Neural crest cell (in vitro differentiated cells): ENCODE data around the gene PEAK3. TPM values are rescaled to one million over a fixed set of nuclear protein-coding genes. Genes with fewer than 3 reads are reported as not detected.

ENCODE experiments used
- DNase-seq: peaks from one replicate; pipeline ENCODE4 v3.0.0; 2021; ENCODE audit warnings: low read depth, mixed read lengths, low spot score
- H3K27ac Mint-ChIP-seq: one replicate; pipeline ENCODE4 v1.8.0; 2021; ENCODE audit warnings: mild to moderate bottlenecking, mixed read lengths; ENCODE audit not compliant: unreplicated experiment
- H3K27me3 Mint-ChIP-seq: 2 replicates; pipeline ENCODE4 v1.8.0; 2021; ENCODE audit warnings: low read depth, mild to moderate bottlenecking, mixed read lengths
- H3K36me3 Mint-ChIP-seq: 2 replicates; pipeline ENCODE4 v1.8.0; 2021; ENCODE audit warnings: low read depth, mild to moderate bottlenecking, mixed read lengths
- H3K4me1 Mint-ChIP-seq: 2 replicates; pipeline ENCODE4 v1.8.0; 2021; ENCODE audit warnings: mixed read lengths
- H3K4me3 Mint-ChIP-seq: one replicate; pipeline ENCODE4 v1.8.0; 2021; ENCODE audit warnings: mild to moderate bottlenecking, mixed read lengths
- H3K9me3 Mint-ChIP-seq: 2 replicates; pipeline ENCODE4 v1.8.0; 2021; ENCODE audit warnings: mixed read lengths
- CTCF ChIP-seq: fragments of 200-600 bp; sonication (generic); conservative IDR thresholded peaks from 2 replicates; pipeline ENCODE4 v1.5.0; 2021; ENCODE audit warnings: antibody characterized with exemption, mild to moderate bottlenecking
- total RNA-seq: library from RNA; stranded (reverse); gene quantifications from 2 replicates; pipeline ENCODE4 v1.2.1, GENCODE V29; 2021

Gene PEAK3
- total RNA-seq, 1 donor from 2014 or later, result not detected

DNA sequence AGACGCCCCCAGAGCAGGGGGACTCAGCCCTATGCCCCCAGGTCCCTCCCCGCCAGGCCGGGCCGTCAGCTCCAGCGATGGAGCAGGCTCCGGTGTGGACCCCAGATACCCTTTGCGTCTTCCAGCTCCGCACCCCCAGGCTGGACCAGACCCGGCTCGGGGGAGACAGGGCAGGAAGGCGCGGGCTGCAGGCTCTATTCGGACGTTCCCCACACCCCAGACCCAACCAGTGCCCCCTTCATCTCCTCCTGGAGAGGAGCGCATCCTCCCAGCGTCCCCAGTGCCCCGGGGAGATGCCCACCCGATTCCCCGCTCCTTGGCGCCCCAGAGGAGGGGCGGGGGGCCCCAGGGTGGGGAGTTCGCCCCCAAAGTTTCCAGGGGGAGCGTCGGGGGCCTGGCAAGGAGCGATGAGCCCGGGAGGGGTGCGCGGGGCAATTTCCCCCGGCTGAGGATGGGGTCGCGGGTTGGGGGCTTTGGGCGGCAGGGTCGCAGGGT is 25.6 kb upstream of the PEAK3 start:
- peaks cover 8% of the 10 kb centered on the region for H3K4me1 Mint-ChIP-seq
- no peak overlapping the region for H3K4me3 Mint-ChIP-seq
- TF ChIP-seq CTCF, result no peak
- no peaks in the 10 kb centered on the region for H3K36me3 Mint-ChIP-seq
- no peak overlapping the region for H3K27ac Mint-ChIP-seq
- no peak for DNase-seq
- peaks cover 57% of the 10 kb centered on the region for H3K27me3 Mint-ChIP-seq
- no peaks in the 10 kb centered on the region for H3K9me3 Mint-ChIP-seq

DNA sequence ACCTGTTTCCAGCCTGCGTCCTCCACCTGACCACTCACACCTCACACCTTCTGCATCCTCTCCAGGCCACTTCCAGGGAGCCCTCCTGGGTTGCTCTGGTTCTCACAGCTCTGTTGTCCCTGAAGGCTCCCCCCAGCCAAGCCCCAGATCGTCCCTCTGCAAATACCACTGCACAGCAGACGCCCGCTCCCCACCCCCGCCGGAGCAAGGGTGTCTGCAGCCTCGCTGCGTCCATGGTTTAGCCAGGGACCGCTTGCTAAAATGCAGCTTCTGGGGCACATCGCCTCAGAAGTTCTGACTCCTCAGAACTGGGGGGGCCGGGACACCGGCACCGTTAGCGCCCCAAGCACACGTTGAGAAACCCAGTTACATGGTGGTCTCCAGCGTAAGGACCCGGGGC is 25.0 kb upstream of the PEAK3 start:
- H3K4me1 Mint-ChIP-seq, result peaks cover 8% of the 10 kb centered on the region
- no peaks in the 10 kb centered on the region for H3K36me3 Mint-ChIP-seq
- DNase-seq, result no peak
- H3K4me3 Mint-ChIP-seq, result no peak overlapping the region
- peaks cover 53% of the 10 kb centered on the region for H3K27me3 Mint-ChIP-seq
- H3K9me3 Mint-ChIP-seq, result no peaks in the 10 kb centered on the region
- no peak overlapping the region for H3K27ac Mint-ChIP-seq
- TF ChIP-seq CTCF, result no peak

GRCh38 chr19:2306281-2306806 is 24.4 kb upstream of the PEAK3 start:
- H3K27ac Mint-ChIP-seq, result peak overlapping the region; percentile 94
- H3K9me3 Mint-ChIP-seq, result no peaks in the 10 kb centered on the region
- H3K4me1 Mint-ChIP-seq, result peaks cover 8% of the 10 kb centered on the region
- TF ChIP-seq CTCF, result no peak
- no peak for DNase-seq
- H3K4me3 Mint-ChIP-seq, result no peak overlapping the region
- H3K36me3 Mint-ChIP-seq, result no peaks in the 10 kb centered on the region
- peaks cover 52% of the 10 kb centered on the region for H3K27me3 Mint-ChIP-seq

GRCh38 chr19:2305452-2306280 is 23.7 kb upstream of the PEAK3 start:
- peaks cover 51% of the 10 kb centered on the region for H3K27me3 Mint-ChIP-seq
- no peaks in the 10 kb centered on the region for H3K9me3 Mint-ChIP-seq
- H3K27ac Mint-ChIP-seq, result no peak overlapping the region
- no peak for TF ChIP-seq CTCF
- no peak overlapping the region for H3K4me3 Mint-ChIP-seq
- DNase-seq, result no peak
- no peaks in the 10 kb centered on the region for H3K36me3 Mint-ChIP-seq
- peaks cover 8% of the 10 kb centered on the region for H3K4me1 Mint-ChIP-seq

DNA sequence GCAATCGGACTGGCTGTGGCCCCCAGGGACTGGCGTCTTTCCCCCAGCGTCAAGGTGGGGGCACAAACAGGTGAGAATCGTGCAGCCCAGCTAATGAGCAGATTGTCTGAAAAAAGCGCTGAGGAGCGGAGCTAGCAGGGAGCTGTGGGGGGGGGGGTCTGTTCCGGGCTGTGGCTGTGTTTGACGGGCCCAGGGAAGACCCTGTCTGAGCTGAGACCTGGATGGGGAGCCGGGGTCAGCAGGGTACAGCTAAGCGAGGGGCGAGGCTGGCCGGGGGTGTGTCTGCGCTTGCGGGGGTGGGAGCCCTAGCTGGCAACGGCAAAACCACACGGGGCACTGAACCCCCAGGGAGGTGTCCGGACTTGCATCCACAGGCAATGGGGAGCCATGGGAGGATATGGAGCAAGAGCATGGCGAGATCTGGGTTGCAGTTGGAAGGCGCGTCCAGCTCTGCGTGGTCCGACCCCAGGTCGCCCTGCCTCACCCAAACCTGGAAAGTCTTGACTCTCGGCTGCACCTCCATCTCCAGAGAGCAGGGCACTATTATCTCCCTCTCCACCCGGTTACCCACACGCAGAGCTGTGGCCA is 21.3 kb upstream of the PEAK3 start:
- DNase-seq, result no peak
- peaks cover 4% of the 10 kb centered on the region for H3K4me1 Mint-ChIP-seq
- H3K27ac Mint-ChIP-seq, result peak overlapping the region; percentile 60
- H3K27me3 Mint-ChIP-seq, result peaks cover 30% of the 10 kb centered on the region
- TF ChIP-seq CTCF, result no peak
- no peaks in the 10 kb centered on the region for H3K36me3 Mint-ChIP-seq
- no peaks in the 10 kb centered on the region for H3K9me3 Mint-ChIP-seq
- no peak overlapping the region for H3K4me3 Mint-ChIP-seq
